HCT116 (cell line): Measurements from ENCODE around the gene IL1RAPL1. TPM values are rescaled to one million over a fixed set of nuclear protein-coding genes. Genes with fewer than 3 reads are reported as not detected.

Experiments used
- ATAC-seq: fragments of 200-7000 bp; cut with Tn5 transposase; 2 replicates; pipeline ENCODE4 v1.9.1; 2020; ENCODE audit warnings: mild to moderate bottlenecking, moderate library complexity
- BruUV-seq: library from RNA; stranded (reverse); fragments of 400-500 nt; replicated peaks from 2 replicates; lab custom pipeline; 2021; lab: Mats Ljungman, UMichigan
- CTCF ChIA-PET: fragments of 300-600 bp; sonication (Branson Sonifier 250); formaldehyde crosslinking; loops from one replicate; lab custom pipeline; 2021; ENCODE audit warnings: antibody characterized with exemption; lab: Charles Lee
- POLR2A ChIA-PET: fragments of 300-600, 350-600 bp; sonication (Branson Sonifier 250); formaldehyde crosslinking; loops from one replicate; lab custom pipeline; 2021; ENCODE audit warnings: antibody characterized with exemption; lab: Charles Lee
- RAD21 ChIA-PET, 2 experiments: fragments of 300-600 bp; sonication (Branson Sonifier 250); formaldehyde crosslinking; loops; one replicate each; lab custom pipeline; 2023; ENCODE audit warnings: low total read pairs in 2 of 2; ENCODE audit not compliant: uncharacterized antibody in 2 of 2, unreplicated experiment in 2 of 2, low non-redundant PET in 1 of 2; lab: Charles Lee
- DNase-seq: peaks from one replicate; pipeline ENCODE4 v3.0.0-alpha.2; 2010; ENCODE audit warnings: low read depth, low spot score
- H2AFZ ChIP-seq: fragments of 200-600 bp; shearing (Covaris generic), sonication (generic); 2 replicates; pipeline ENCODE4 v1.6.1; 2017; ENCODE audit warnings: low read depth, mixed run types, mixed read lengths, antibody characterized with exemption, low read length; ENCODE audit not compliant: poor library complexity, severe bottlenecking
- H3K27ac ChIP-seq: 2 replicates; pipeline ENCODE4 v1.5.1; 2012; ENCODE audit warnings: low read depth, low read length
- H3K27me3 ChIP-seq: fragments of 200-600 bp; sonication (generic); 2 replicates; pipeline ENCODE4 v1.6.1; 2016; ENCODE audit warnings: mixed run types, low read length, mixed read lengths; ENCODE audit not compliant: insufficient read depth
- H3K36me3 ChIP-seq, 2 experiments: fragments of 200-500 bp in 1 of 2; fragments of 200-600 bp in 1 of 2; sonication (Bioruptor generic) in 1 of 2; sonication (generic) in 1 of 2; 2 replicates each; pipeline versions ENCODE4 v1.5.1 to v1.6.1; 2014 to 2016; ENCODE audit warnings: low read length in 2 of 2, inconsistent platforms in 1 of 2, mixed read lengths in 1 of 2, mixed run types in 1 of 2; ENCODE audit not compliant: insufficient read depth in 2 of 2, control insufficient read depth in 1 of 2
- H3K4me1 ChIP-seq, 2 experiments: fragments of 200-600 bp in 1 of 2; sonication (generic) in 1 of 2; 2 replicates each; pipeline versions ENCODE4 v1.5.1 to v1.6.1; 2012 to 2017; ENCODE audit warnings: low read length in 2 of 2, inconsistent platforms in 1 of 2, mild to moderate bottlenecking in 1 of 2, mixed read lengths in 1 of 2, mixed run types in 1 of 2, moderate library complexity in 1 of 2; ENCODE audit not compliant: insufficient read depth in 2 of 2, control insufficient read depth in 1 of 2
- H3K4me2 ChIP-seq: fragments of 200-600 bp; sonication (generic); 2 replicates; pipeline ENCODE4 v1.6.1; 2017; ENCODE audit warnings: mixed run types, low read length, mixed read lengths
- H3K4me3 ChIP-seq, 2 experiments: fragments of 200-600 bp in 1 of 2; sonication (generic) in 1 of 2; replicated peaks in 1 of 2; 2 replicates each; pipeline ENCODE4 v1.5.1; 2011 to 2016; ENCODE audit warnings: low read length in 2 of 2, control low read depth in 1 of 2, low read depth in 1 of 2, mild to moderate bottlenecking in 1 of 2, mixed read lengths in 1 of 2, mixed run types in 1 of 2
- H3K79me2 ChIP-seq: fragments of 200-600 bp; sonication (generic); 2 replicates; pipeline ENCODE4 v1.6.1; 2017; ENCODE audit warnings: mild to moderate bottlenecking, mixed run types, low read length, moderate library complexity, mixed read lengths; ENCODE audit not compliant: insufficient read depth
- H3K9ac ChIP-seq: fragments of 200-600 bp; sonication (generic); 2 replicates; pipeline ENCODE4 v1.6.1; 2016; ENCODE audit warnings: low read length, mixed read lengths
- H3K9me2 ChIP-seq: fragments of 200-600 bp; sonication (generic), shearing (Covaris generic); 2 replicates; pipeline ENCODE4 v1.6.1; 2017; ENCODE audit warnings: mixed run types, mild to moderate bottlenecking, moderate library complexity; ENCODE audit not compliant: insufficient read depth
- H3K9me3 ChIP-seq, 2 experiments: fragments of 200-500 bp in 1 of 2; fragments of 200-600 bp in 1 of 2; sonication (Bioruptor generic) in 1 of 2; sonication (generic) in 1 of 2; 2 replicates each; pipeline ENCODE4 v1.6.1; 2014 to 2017; ENCODE audit warnings: low read length in 2 of 2, mixed read lengths in 2 of 2, inconsistent platforms in 1 of 2, low read depth in 1 of 2, mild to moderate bottlenecking in 1 of 2, mixed run types in 1 of 2, moderate library complexity in 1 of 2; ENCODE audit not compliant: control insufficient read depth in 1 of 2, insufficient read depth in 1 of 2
- H4K20me1 ChIP-seq: fragments of 200-600 bp; sonication (generic), shearing (Covaris generic); 2 replicates; pipeline ENCODE4 v1.6.1; 2017; ENCODE audit warnings: mixed run types, mild to moderate bottlenecking, moderate library complexity; ENCODE audit not compliant: insufficient read depth
- CEBPB ChIP-seq: IDR thresholded peaks from 2 replicates; pipeline ENCODE4 v1.6.1; 2012; ENCODE audit warnings: low read depth
- CTCF ChIP-seq, 3 experiments: fragments of 200-600 bp in 1 of 3; sonication (generic) in 1 of 3; IDR thresholded peaks in 2 of 3; conservative IDR thresholded peaks in 1 of 3; 2 replicates each; pipeline ENCODE4 v1.5.1; 2012 to 2017; ENCODE audit warnings: low read depth in 2 of 3, low read length in 2 of 3, antibody characterized with exemption in 1 of 3, borderline replicate concordance in 1 of 3, control low read depth in 1 of 3, mild to moderate bottlenecking in 1 of 3, mixed read lengths in 1 of 3, mixed run types in 1 of 3, moderate library complexity in 1 of 3; ENCODE audit not compliant: insufficient read depth in 1 of 3
- EGR1 ChIP-seq: IDR thresholded peaks from 2 replicates; pipeline ENCODE4 v1.6.1; 2012; ENCODE audit warnings: low read depth
- ELF1 ChIP-seq: IDR thresholded peaks from 2 replicates; pipeline ENCODE4 v1.6.1; 2012; ENCODE audit warnings: low read depth, borderline replicate concordance
- EZH2phosphoT487 ChIP-seq: fragments of 200-600 bp; IDR thresholded peaks from 2 replicates; pipeline ENCODE4 v1.6.1; 2018; ENCODE audit warnings: antibody characterized with exemption, borderline replicate concordance
- JUND ChIP-seq: IDR thresholded peaks from 2 replicates; pipeline ENCODE4 v1.6.1; 2012
- POLR2AphosphoS5 ChIP-seq: IDR thresholded peaks from 2 replicates; pipeline ENCODE4 v1.6.1; 2011; ENCODE audit warnings: mild to moderate bottlenecking, low read depth, low read length, moderate library complexity
- RAD21 ChIP-seq: IDR thresholded peaks from 2 replicates; pipeline ENCODE4 v1.6.1; 2012; ENCODE audit warnings: low read depth, mild to moderate bottlenecking
- REST ChIP-seq: IDR thresholded peaks from 2 replicates; pipeline ENCODE4 v1.6.1; 2012; ENCODE audit warnings: low read depth
- SIN3A ChIP-seq: IDR thresholded peaks from 2 replicates; pipeline ENCODE4 v1.6.1; 2012; ENCODE audit warnings: low read depth
- SP1 ChIP-seq: IDR thresholded peaks from 2 replicates; pipeline ENCODE4 v1.6.1; 2012; ENCODE audit warnings: low read depth
- TCF7L2 ChIP-seq: IDR thresholded peaks from 2 replicates; pipeline ENCODE4 v1.7.0; 2011; ENCODE audit warnings: borderline replicate concordance, inconsistent platforms; ENCODE audit not compliant: insufficient read depth, insufficient read length; ENCODE audit errors: extremely low read depth
- YY1 ChIP-seq: IDR thresholded peaks from 2 replicates; pipeline ENCODE4 v1.6.1; 2011; ENCODE audit warnings: low read length, low read depth, moderate library complexity, mild to moderate bottlenecking; ENCODE audit not compliant: insufficient replicate concordance; ENCODE audit errors: extremely low read depth
- intact Hi-C: fragments of 100-400 bp; cut with micrococcal nuclease; formaldehyde crosslinking; loops from 2 replicates; pipeline ENCODE4 v1.10.0; 2022
- total RNA-seq: library from RNA; stranded (reverse); gene quantifications from one replicate; pipeline ENCODE4 v1.2.1, GENCODE V29; 2021; ENCODE audit not compliant: unreplicated experiment
- TF ChIP-seq, protein P1 (sequence below): IDR thresholded peaks from 2 replicates; pipeline ENCODE4 v1.6.1; 2012

IL1RAPL1 gene
- total RNA-seq, 1 experiment from 2014 or later = 2.8 TPM

GRCh38 chrX:29024871-29025270, 437.6 kb downstream of the IL1RAPL1 start:
- Histone ChIP-seq H3K27ac (no peak overlapping the region), H4K20me1 (no peaks in the 10 kb centered on the region), H3K9me2 (no peaks in the 10 kb centered on the region), H3K4me2 (no peak overlapping the region), H3K27me3 (no peaks in the 10 kb centered on the region), H3K79me2 (no peaks in the 10 kb centered on the region), H3K4me1 (no peaks in the 10 kb centered on the region), H2AFZ (no peak overlapping the region), H3K9ac (no peak overlapping the region), H3K9me3 (no peaks in the 10 kb centered on the region), H3K36me3 (no peaks in the 10 kb centered on the region), H3K4me3 (no peak overlapping the region)
- ChIA-PET CTCF (no interaction called here), POLR2A (no interaction called here), RAD21 (no interaction called here)
- TF ChIP-seq, protein P1, sequence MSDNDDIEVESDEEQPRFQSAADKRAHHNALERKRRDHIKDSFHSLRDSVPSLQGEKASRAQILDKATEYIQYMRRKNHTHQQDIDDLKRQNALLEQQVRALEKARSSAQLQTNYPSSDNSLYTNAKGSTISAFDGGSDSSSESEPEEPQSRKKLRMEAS = no peak
- TF ChIP-seq REST = no peak
- no peak for TF ChIP-seq SIN3A
- no peak for TF ChIP-seq SP1
- TF ChIP-seq POLR2AphosphoS5 = no peak
- no peak for TF ChIP-seq EGR1
- no peak for TF ChIP-seq CEBPB
- no peak for TF ChIP-seq EZH2phosphoT487
- no peak for TF ChIP-seq RAD21
- TF ChIP-seq YY1 = no peak
- TF ChIP-seq CTCF (IDR thresholded peaks at IDR 0.05 in 2 of 3, conservative IDR thresholded peaks at IDR 0.05 in 1 of 3; ENCODE audit: borderline replicate concordance in 1 of 3, insufficient read depth in 1 of 3, low read depth in 2 of 3, low read length in 2 of 3) = no peak
- no peak for TF ChIP-seq JUND
- TF ChIP-seq ELF1 = no peak
- no peak for TF ChIP-seq TCF7L2
- intact Hi-C loops = no loop called here
- no TSS peak for BruUV-seq
- DNase-seq (no peak), ATAC-seq (no peak)
